ENCODE results near the gene LBR.

DNA sequence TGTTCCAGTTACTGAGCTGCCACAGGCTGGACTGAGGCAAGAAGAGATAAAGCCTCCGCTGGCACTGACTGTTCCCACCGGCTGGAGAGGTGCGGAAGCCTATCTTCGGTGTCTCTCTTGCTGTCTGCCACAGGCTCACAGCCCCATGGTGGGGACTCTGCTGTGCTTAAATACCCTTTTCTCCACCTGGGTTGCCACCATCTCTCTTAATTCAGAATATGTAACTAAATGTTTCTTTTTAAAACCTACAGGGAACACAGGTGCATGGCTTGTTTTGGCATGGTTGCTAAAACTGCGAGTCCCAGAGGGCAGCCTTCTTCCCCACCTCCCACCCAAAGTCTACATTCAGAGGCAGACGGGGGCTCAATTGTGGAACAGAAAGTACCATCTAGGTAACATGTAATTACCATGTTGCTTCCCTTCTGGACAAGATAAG, 8.1 kb upstream of the LBR start:
- no peak for TF ChIP-seq ZNF776 (tag by site-specific recombination; IDR thresholded peaks at IDR 0.05; ENCODE audit: borderline replicate concordance)
- TF ChIP-seq, protein P1, sequence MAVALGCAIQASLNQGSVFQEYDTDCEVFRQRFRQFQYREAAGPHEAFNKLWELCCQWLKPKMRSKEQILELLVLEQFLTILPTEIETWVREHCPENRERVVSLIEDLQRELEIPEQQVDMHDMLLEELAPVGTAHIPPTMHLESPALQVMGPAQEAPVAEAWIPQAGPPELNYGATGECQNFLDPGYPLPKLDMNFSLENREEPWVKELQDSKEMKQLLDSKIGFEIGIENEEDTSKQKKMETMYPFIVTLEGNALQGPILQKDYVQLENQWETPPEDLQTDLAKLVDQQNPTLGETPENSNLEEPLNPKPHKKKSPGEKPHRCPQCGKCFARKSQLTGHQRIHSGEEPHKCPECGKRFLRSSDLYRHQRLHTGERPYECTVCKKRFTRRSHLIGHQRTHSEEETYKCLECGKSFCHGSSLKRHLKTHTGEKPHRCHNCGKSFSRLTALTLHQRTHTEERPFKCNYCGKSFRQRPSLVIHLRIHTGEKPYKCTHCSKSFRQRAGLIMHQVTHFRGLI (tag by site-specific recombination; IDR thresholded peaks at IDR 0.05) = no peak
- TF ChIP-seq RBAK (tag by site-specific recombination; IDR thresholded peaks at IDR 0.05) = no peak
- TF ChIP-seq, protein P2, sequence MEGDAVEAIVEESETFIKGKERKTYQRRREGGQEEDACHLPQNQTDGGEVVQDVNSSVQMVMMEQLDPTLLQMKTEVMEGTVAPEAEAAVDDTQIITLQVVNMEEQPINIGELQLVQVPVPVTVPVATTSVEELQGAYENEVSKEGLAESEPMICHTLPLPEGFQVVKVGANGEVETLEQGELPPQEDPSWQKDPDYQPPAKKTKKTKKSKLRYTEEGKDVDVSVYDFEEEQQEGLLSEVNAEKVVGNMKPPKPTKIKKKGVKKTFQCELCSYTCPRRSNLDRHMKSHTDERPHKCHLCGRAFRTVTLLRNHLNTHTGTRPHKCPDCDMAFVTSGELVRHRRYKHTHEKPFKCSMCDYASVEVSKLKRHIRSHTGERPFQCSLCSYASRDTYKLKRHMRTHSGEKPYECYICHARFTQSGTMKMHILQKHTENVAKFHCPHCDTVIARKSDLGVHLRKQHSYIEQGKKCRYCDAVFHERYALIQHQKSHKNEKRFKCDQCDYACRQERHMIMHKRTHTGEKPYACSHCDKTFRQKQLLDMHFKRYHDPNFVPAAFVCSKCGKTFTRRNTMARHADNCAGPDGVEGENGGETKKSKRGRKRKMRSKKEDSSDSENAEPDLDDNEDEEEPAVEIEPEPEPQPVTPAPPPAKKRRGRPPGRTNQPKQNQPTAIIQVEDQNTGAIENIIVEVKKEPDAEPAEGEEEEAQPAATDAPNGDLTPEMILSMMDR (tag by site-specific recombination; IDR thresholded peaks at IDR 0.05) = no peak
- no peak for TF ChIP-seq WT1 (tag by site-specific recombination; IDR thresholded peaks at IDR 0.05)
- no peak for TF ChIP-seq ZNF266 (tag by site-specific recombination; IDR thresholded peaks at IDR 0.05; ENCODE audit: low read depth)
- TF ChIP-seq, protein P3, sequence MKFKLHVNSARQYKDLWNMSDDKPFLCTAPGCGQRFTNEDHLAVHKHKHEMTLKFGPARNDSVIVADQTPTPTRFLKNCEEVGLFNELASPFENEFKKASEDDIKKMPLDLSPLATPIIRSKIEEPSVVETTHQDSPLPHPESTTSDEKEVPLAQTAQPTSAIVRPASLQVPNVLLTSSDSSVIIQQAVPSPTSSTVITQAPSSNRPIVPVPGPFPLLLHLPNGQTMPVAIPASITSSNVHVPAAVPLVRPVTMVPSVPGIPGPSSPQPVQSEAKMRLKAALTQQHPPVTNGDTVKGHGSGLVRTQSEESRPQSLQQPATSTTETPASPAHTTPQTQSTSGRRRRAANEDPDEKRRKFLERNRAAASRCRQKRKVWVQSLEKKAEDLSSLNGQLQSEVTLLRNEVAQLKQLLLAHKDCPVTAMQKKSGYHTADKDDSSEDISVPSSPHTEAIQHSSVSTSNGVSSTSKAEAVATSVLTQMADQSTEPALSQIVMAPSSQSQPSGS (tag by site-specific recombination; IDR thresholded peaks at IDR 0.05; ENCODE audit: low read depth) = no peak
- TF ChIP-seq, protein P4, sequence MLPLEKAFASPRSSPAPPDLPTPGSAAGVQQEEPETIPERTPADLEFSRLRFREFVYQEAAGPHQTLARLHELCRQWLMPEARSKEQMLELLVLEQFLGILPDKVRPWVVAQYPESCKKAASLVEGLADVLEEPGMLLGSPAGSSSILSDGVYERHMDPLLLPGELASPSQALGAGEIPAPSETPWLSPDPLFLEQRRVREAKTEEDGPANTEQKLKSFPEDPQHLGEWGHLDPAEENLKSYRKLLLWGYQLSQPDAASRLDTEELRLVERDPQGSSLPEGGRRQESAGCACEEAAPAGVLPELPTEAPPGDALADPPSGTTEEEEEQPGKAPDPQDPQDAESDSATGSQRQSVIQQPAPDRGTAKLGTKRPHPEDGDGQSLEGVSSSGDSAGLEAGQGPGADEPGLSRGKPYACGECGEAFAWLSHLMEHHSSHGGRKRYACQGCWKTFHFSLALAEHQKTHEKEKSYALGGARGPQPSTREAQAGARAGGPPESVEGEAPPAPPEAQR (tag by site-specific recombination; IDR thresholded peaks at IDR 0.05) = no peak
- no peak for TF ChIP-seq IKZF3 (tag by site-specific recombination; IDR thresholded peaks at IDR 0.05)
- no peak for TF ChIP-seq ZNF2 (tag by site-specific recombination; IDR thresholded peaks at IDR 0.05)
- no peak for TF ChIP-seq ZNF114 (tag by site-specific recombination; IDR thresholded peaks at IDR 0.05)

Measured in HEK293 (cell line).